ENCODE data around the gene TBCD.

DNA sequence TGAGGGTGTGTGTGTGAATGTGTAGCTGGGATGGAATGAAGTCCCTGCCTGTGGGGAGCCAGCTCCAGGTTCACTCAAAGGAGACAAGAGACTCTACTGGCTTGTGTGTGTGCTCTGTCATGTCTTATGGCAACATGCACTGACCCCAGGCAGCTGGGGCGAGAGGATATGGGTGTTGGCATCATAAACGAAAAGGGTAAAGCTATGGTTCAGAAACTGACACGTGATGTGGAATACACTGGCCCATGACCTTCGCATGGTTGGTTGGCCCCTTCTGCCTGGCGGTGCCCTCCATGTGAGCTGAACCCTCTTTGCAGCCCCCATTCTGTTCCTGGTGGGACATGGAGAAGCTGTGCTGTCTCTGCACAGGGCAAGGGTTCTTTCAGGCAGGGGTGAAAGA lies 66.1 kb downstream of the TBCD start:
- TF ChIP-seq, protein P1, sequence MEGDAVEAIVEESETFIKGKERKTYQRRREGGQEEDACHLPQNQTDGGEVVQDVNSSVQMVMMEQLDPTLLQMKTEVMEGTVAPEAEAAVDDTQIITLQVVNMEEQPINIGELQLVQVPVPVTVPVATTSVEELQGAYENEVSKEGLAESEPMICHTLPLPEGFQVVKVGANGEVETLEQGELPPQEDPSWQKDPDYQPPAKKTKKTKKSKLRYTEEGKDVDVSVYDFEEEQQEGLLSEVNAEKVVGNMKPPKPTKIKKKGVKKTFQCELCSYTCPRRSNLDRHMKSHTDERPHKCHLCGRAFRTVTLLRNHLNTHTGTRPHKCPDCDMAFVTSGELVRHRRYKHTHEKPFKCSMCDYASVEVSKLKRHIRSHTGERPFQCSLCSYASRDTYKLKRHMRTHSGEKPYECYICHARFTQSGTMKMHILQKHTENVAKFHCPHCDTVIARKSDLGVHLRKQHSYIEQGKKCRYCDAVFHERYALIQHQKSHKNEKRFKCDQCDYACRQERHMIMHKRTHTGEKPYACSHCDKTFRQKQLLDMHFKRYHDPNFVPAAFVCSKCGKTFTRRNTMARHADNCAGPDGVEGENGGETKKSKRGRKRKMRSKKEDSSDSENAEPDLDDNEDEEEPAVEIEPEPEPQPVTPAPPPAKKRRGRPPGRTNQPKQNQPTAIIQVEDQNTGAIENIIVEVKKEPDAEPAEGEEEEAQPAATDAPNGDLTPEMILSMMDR (conservative IDR thresholded peaks at IDR 0.05): no peak
- TF ChIP-seq ZFX (IDR thresholded peaks at IDR 0.05): no peak

Data from C4-2B (cell line).